ENCODE results near the gene VANGL1. TPM values are rescaled to one million over a fixed set of nuclear protein-coding genes. Genes with fewer than 3 reads are reported as not detected.
A peak's percentile ranks its signal among the peaks of the same experiment; 100 is the strongest.

Gene VANGL1
- total and polyA plus RNA-seq, 2 of the 8 experiments (the other 6 are each of a cell fraction or from before 2014, with no cell fraction given), result 9.4 to 13.4 TPM

- H2BK20ac ChIP-seq (ENCODE audit: low read length), result no peak overlapping the region
- H2BK5ac ChIP-seq (ENCODE audit: low read depth, low read length), result no peak overlapping the region
- H3K56ac ChIP-seq (replicated peaks; ENCODE audit: insufficient read length, low read depth, low read length), result no peak overlapping the region
- no peak overlapping the region for H3K4ac ChIP-seq (replicated peaks; ENCODE audit: insufficient read length, low read depth, low read length)
- H3K23me2 ChIP-seq (ENCODE audit: low read depth, low read length), result no peaks in the 10 kb centered on the region
- H3K79me1 ChIP-seq (ENCODE audit: low read depth, low read length), result no peaks in the 10 kb centered on the region
- TF ChIP-seq SP1 (IDR thresholded peaks at IDR 0.05; ENCODE audit: low read depth, low read length), result no peak
- no peak for TF ChIP-seq BACH1 (IDR thresholded peaks at IDR 0.05; ENCODE audit: low read length)
- peak in 1 of 3 experiments; percentile 13; a peak in 1 of 4 replicates for TF ChIP-seq CTCF (IDR thresholded peaks at IDR 0.05; ENCODE audit: control extremely low read depth in 1 of 3, insufficient read depth in 1 of 3, low read depth in 1 of 3, low read length in 3 of 3)
- WGBS, 2 experiments (ENCODE audit: extremely low coverage in 1 of 2, insufficient coverage in 1 of 2, insufficient read length in 1 of 2, insufficient replicate concordance in 2 of 2, low coverage in 1 of 2, low lambda C conversion rate in 2 of 2, missing lambda C conversion rate in 1 of 2), result 93% methylated on average over 1 of the region's 1 CpG; no CpG with 5 or more reads in 1 of the 2 experiments
- H3K18ac ChIP-seq (ENCODE audit: extremely low read depth, low read length), result no peak overlapping the region
- H2BK120ac ChIP-seq (replicated peaks; ENCODE audit: low read depth, low read length), result no peak overlapping the region
- H3K9me3 ChIP-seq (ENCODE audit: insufficient read depth in 2 of 2, low read depth in 1 of 2, low read length in 1 of 2), result peaks cover 13 to 33% of the 10 kb centered on the region in 2 experiments
- no peak overlapping the region for H4K5ac ChIP-seq (ENCODE audit: insufficient read length, low read depth, low read length)
- H3K4me2 ChIP-seq (ENCODE audit: insufficient read depth in 1 of 2, low read depth in 2 of 2, low read length in 2 of 2), result no peak overlapping the region
- CTCF ChIA-PET (ENCODE audit: partially characterized antibody), result interaction anchor here (0.7 to 3.6 kb wide), 3 partner anchors 116 to 455 kb away, joined by 3 to 14 read pairs (median 3); no protein-coding TSS in a partner anchor
- no peak overlapping the region for H4K8ac ChIP-seq (ENCODE audit: extremely low read depth, insufficient read depth, low read length)
- H3K79me2 ChIP-seq (ENCODE audit: control insufficient read depth in 1 of 2, insufficient read depth in 2 of 2, low read length in 2 of 2), result no peaks in the 10 kb centered on the region
- no peaks in the 10 kb centered on the region for H4K20me1 ChIP-seq (replicated peaks in 1 of 2; ENCODE audit: control insufficient read depth in 1 of 2, insufficient read depth in 2 of 2, low read length in 2 of 2)
- no peaks in the 10 kb centered on the region for H3K36me3 ChIP-seq (ENCODE audit: control insufficient read depth in 2 of 4, insufficient read depth in 4 of 4, low read length in 3 of 4)
- no peak overlapping the region for H3K23ac ChIP-seq (ENCODE audit: insufficient read length)
- POLR2A ChIA-PET (ENCODE audit: partially characterized antibody), result no interaction called here
- H3K4me1 ChIP-seq (replicated peaks in 1 of 4; ENCODE audit: control insufficient read depth in 3 of 4, insufficient read depth in 4 of 4, low read length in 3 of 4), result no peaks in the 10 kb centered on the region
- FAIRE-seq (no peak), DNase-seq (ENCODE audit: low read depth in 1 of 2, low spot score in 2 of 2) (no peak)
- no peak overlapping the region for H3K9ac ChIP-seq (replicated peaks in 1 of 4; ENCODE audit: extremely low read depth in 1 of 4, low read depth in 3 of 4, low read length in 3 of 4)
- H3K27me3 ChIP-seq (replicated peaks in 1 of 4; ENCODE audit: control insufficient read depth in 3 of 4, extremely low read depth in 1 of 4, insufficient read depth in 3 of 4, low read length in 3 of 4), result no peaks in the 10 kb centered on the region
- H2AFZ ChIP-seq (ENCODE audit: low read length), result no peak overlapping the region
- H3K27ac ChIP-seq (ENCODE audit: low read depth, low read length), result no peak overlapping the region
- H3K14ac ChIP-seq (ENCODE audit: insufficient read length), result no peak overlapping the region
- H4K91ac ChIP-seq (replicated peaks; ENCODE audit: insufficient read length, low read length), result no peak overlapping the region
- no peak overlapping the region for H3K4me3 ChIP-seq (ENCODE audit: extremely low read depth in 1 of 4, insufficient read depth in 2 of 4, low read depth in 3 of 4, low read length in 4 of 4)
- H2BK12ac ChIP-seq (ENCODE audit: low read depth, low read length), result no peak overlapping the region
- no peak overlapping the region for H2AK5ac ChIP-seq (ENCODE audit: low read depth, low read length)
- H2BK15ac ChIP-seq (ENCODE audit: low read length), result no peak overlapping the region
Observed at GRCh38 chr1:115592264-115592663, 49.5 kb upstream of the VANGL1 start.

Data from H1 (cell line).